Fibroblast of lung (primary cell): Measurements from ENCODE around the gene SUMF1. TPM values are rescaled to one million over a fixed set of nuclear protein-coding genes. Genes with fewer than 3 reads are reported as not detected.

Experiments used
- DNase-seq, 2 donors: peaks; one replicate each; pipeline versions ENCODE4 v3.0.0 to v3.0.0-alpha.2; 2010; ENCODE audit warnings: low read depth in 2 of 2
- H2AFZ ChIP-seq: 2 replicates; pipeline ENCODE4 v1.5.1; 2012; ENCODE audit warnings: low read length, control low read depth, inconsistent platforms
- H3K27ac ChIP-seq: 2 replicates; pipeline ENCODE4 v1.5.1; 2011; ENCODE audit warnings: low read length, control low read depth; ENCODE audit not compliant: insufficient read depth
- H3K27me3 ChIP-seq: 2 replicates; pipeline ENCODE4 v1.5.1; 2011; ENCODE audit warnings: mild to moderate bottlenecking, low read length; ENCODE audit not compliant: control insufficient read depth, insufficient read depth
- H3K36me3 ChIP-seq: 2 replicates; pipeline ENCODE4 v1.5.1; 2011; ENCODE audit warnings: low read length; ENCODE audit not compliant: control insufficient read depth, insufficient read depth
- H3K4me1 ChIP-seq: 2 replicates; pipeline ENCODE4 v1.5.1; 2011; ENCODE audit warnings: low read length; ENCODE audit not compliant: control insufficient read depth, insufficient read depth; ENCODE audit errors: extremely low read depth
- H3K4me2 ChIP-seq: 2 replicates; pipeline ENCODE4 v1.5.1; 2011; ENCODE audit warnings: low read length, control low read depth; ENCODE audit not compliant: insufficient read depth; ENCODE audit errors: extremely low read depth
- H3K4me3 ChIP-seq, 4 experiments: fragments of 200-600 bp in 1 of 4; sonication (generic) in 1 of 4; replicated peaks in 1 of 4; 2 replicates each; pipeline ENCODE4 v1.5.1; 2011 to 2016; ENCODE audit warnings: low read length in 4 of 4, low read depth in 3 of 4, mild to moderate bottlenecking in 3 of 4, control low read depth in 2 of 4, inconsistent platforms in 1 of 4, mixed read lengths in 1 of 4; ENCODE audit not compliant: insufficient read depth in 1 of 4; ENCODE audit errors: control extremely low read depth in 1 of 4
- H3K79me2 ChIP-seq: 2 replicates; pipeline ENCODE4 v1.5.1; 2012; ENCODE audit warnings: mild to moderate bottlenecking, low read length, inconsistent platforms; ENCODE audit not compliant: control insufficient read depth, insufficient read depth
- H3K9ac ChIP-seq: 2 replicates; pipeline ENCODE4 v1.5.1; 2011; ENCODE audit warnings: mild to moderate bottlenecking, low read length, control low read depth; ENCODE audit not compliant: insufficient read depth
- H3K9me3 ChIP-seq: 2 replicates; pipeline ENCODE4 v1.5.1; 2012; ENCODE audit warnings: low read depth, low read length; ENCODE audit not compliant: control insufficient read depth, insufficient read depth
- H4K20me1 ChIP-seq: 2 replicates; pipeline ENCODE4 v1.5.1; 2011; ENCODE audit warnings: low read length; ENCODE audit not compliant: control insufficient read depth, insufficient read depth; ENCODE audit errors: extremely low read depth
- CTCF ChIP-seq, 2 donors: IDR thresholded peaks in 1 of 2; conservative IDR thresholded peaks in 1 of 2; 1 replicate in 1 of 2; 2 replicates in 1 of 2; pipeline ENCODE4 v1.5.1; 2011 to 2012; ENCODE audit warnings: low read length in 2 of 2, control low read depth in 1 of 2, inconsistent platforms in 1 of 2, low read depth in 1 of 2, mild to moderate bottlenecking in 1 of 2
- EZH2 ChIP-seq: IDR thresholded peaks from 2 replicates; pipeline ENCODE4 v1.5.1; 2012; ENCODE audit warnings: low read length, control low read depth, mild to moderate bottlenecking; ENCODE audit errors: missing control alignments
- polyA plus RNA-seq, 2 donors: library from polyadenylated mRNA; depleted of rRNA in 1 of 2; stranded (reverse) in 1 of 2; unstranded in 1 of 2; fragments of >200 nt; gene quantifications; 2 replicates each; pipeline ENCODE4 v1.2.1, GENCODE V29; 2011 to 2012; ENCODE audit warnings: missing spikeins in 1 of 2
- total RNA-seq: library from RNA; depleted of rRNA; stranded (reverse); fragments of >200 nt; gene quantifications from 2 replicates; pipeline ENCODE4 v1.2.1, GENCODE V29; 2014

Gene SUMF1
- total and polyA plus RNA-seq, 2 donors (not counting 1 experiment from before 2014, with no cell fraction given) = 50.0 to 64.6 TPM

GRCh38 chr3:4493014-4493940 is 26.2 kb upstream of the SUMF1 start, which contains the start of gene ITPR1:
TSS of gene ITPR1 (plus strand) at chr3:4493348. CDS start at chr3:4516492, 23,144 bp downstream.
- TF ChIP-seq CTCF (conservative IDR thresholded peaks at IDR 0.05 in 1 of 2, IDR thresholded peaks at IDR 0.05 in 1 of 2; ENCODE audit: low read depth in 1 of 2, low read length in 2 of 2) (peak in 1 of 2 donors; percentile 3), EZH2 (no peak)
- no peaks in the 10 kb centered on the region for H3K4me1 ChIP-seq
- peak within 1 kb of the TSS; percentile 79 for H2AFZ ChIP-seq
- H3K27me3 ChIP-seq = no peaks in the 10 kb centered on the region
- H3K9me3 ChIP-seq = no peaks in the 10 kb centered on the region
- peak within 1 kb of the TSS; percentile 73 for H3K9ac ChIP-seq
- DNase-seq = peak; percentile 98 to 99
- no peaks in the 10 kb centered on the region for H4K20me1 ChIP-seq
- H3K36me3 ChIP-seq = no peaks in the 10 kb centered on the region
- peak within 1 kb of the TSS; percentile 67 to 95 (median 78) for H3K4me3 ChIP-seq
- H3K27ac ChIP-seq = peak within 1 kb of the TSS; percentile 54
- peak within 1 kb of the TSS; percentile 95 for H3K4me2 ChIP-seq
- no peaks in the 10 kb centered on the region for H3K79me2 ChIP-seq

GRCh38 chr3:4492208-4493013 is 25.3 kb upstream of the SUMF1 start:
- Histone ChIP-seq H4K20me1 (no peaks in the 10 kb centered on the region), H3K9me3 (no peaks in the 10 kb centered on the region), H3K79me2 (no peaks in the 10 kb centered on the region), H2AFZ (peak overlapping the region; percentile 79), H3K27me3 (no peaks in the 10 kb centered on the region), H3K4me2 (peak overlapping the region; percentile 90), H3K9ac (peak overlapping the region; percentile 73), H3K27ac (peak overlapping the region; percentile 54), H3K4me1 (no peaks in the 10 kb centered on the region), H3K36me3 (no peaks in the 10 kb centered on the region), H3K4me3 (peak overlapping the region; percentile 67 to 95 (median 78))
- DNase-seq = peak; percentile 64 to 72
- TF ChIP-seq CTCF (conservative IDR thresholded peaks at IDR 0.05 in 1 of 2, IDR thresholded peaks at IDR 0.05 in 1 of 2; ENCODE audit: low read depth in 1 of 2, low read length in 2 of 2) = no peak
- no peak for TF ChIP-seq EZH2

GRCh38 chr3:4491855-4492207 is 24.8 kb upstream of the SUMF1 start:
- no peaks in the 10 kb centered on the region for H3K27me3 ChIP-seq
- no peak overlapping the region for H3K27ac ChIP-seq
- H4K20me1 ChIP-seq = no peaks in the 10 kb centered on the region
- no peaks in the 10 kb centered on the region for H3K9me3 ChIP-seq
- H3K4me3 ChIP-seq = peak overlapping the region; percentile 67 to 95 (median 78)
- H3K36me3 ChIP-seq = no peaks in the 10 kb centered on the region
- no peak overlapping the region for H3K9ac ChIP-seq
- H2AFZ ChIP-seq = no peak overlapping the region
- DNase-seq = no peak
- TF ChIP-seq CTCF (conservative IDR thresholded peaks at IDR 0.05 in 1 of 2, IDR thresholded peaks at IDR 0.05 in 1 of 2; ENCODE audit: low read depth in 1 of 2, low read length in 2 of 2) (no peak), EZH2 (no peak)
- no peaks in the 10 kb centered on the region for H3K4me1 ChIP-seq
- no peaks in the 10 kb centered on the region for H3K79me2 ChIP-seq
- H3K4me2 ChIP-seq = peak overlapping the region; percentile 90
